KMS-11 (cell line): ENCODE data around the gene GHDC.

Source experiments
- H2AFZ ChIP-seq: fragments of 200-600 bp; sonication (generic); 2 replicates; pipeline ENCODE4 v1.6.1; 2016; ENCODE audit warnings: antibody characterized with exemption, mixed run types, low read depth
- H3K27ac ChIP-seq: fragments of 200-600 bp; sonication (generic); 2 replicates; pipeline ENCODE4 v1.6.1; 2016; ENCODE audit warnings: mild to moderate bottlenecking, mixed run types
- H3K27me3 ChIP-seq: fragments of 200-600 bp; sonication (generic); 2 replicates; pipeline ENCODE4 v1.6.1; 2017; ENCODE audit warnings: mild to moderate bottlenecking, low read depth, mixed run types, moderate library complexity; ENCODE audit not compliant: insufficient read depth
- H3K36me3 ChIP-seq: fragments of 200-600 bp; sonication (generic); 2 replicates; pipeline ENCODE4 v1.6.1; 2017; ENCODE audit warnings: mild to moderate bottlenecking, mixed run types; ENCODE audit not compliant: insufficient read depth
- H3K4me1 ChIP-seq: fragments of 200-600 bp; sonication (generic); 2 replicates; pipeline ENCODE4 v1.6.1; 2016; ENCODE audit warnings: mild to moderate bottlenecking, low read depth, mixed run types; ENCODE audit not compliant: poor library complexity, severe bottlenecking
- H3K4me2 ChIP-seq: fragments of 200-600 bp; sonication (generic); 2 replicates; pipeline ENCODE4 v1.7.0; 2016; ENCODE audit warnings: mild to moderate bottlenecking, mixed run types
- H3K4me3 ChIP-seq: fragments of 200-600 bp; sonication (generic); IDR thresholded peaks from 2 replicates; pipeline ENCODE4 v1.6.1; 2017; ENCODE audit warnings: low read depth, low read length, mixed read lengths; ENCODE audit not compliant: insufficient read depth
- H3K79me2 ChIP-seq: fragments of 200-600 bp; sonication (generic); 2 replicates; pipeline ENCODE4 v1.6.1; 2016; ENCODE audit warnings: low read depth, mixed run types; ENCODE audit not compliant: insufficient read depth
- H3K9ac ChIP-seq: fragments of 200-600 bp; sonication (generic); 2 replicates; pipeline ENCODE4 v1.6.1; 2016; ENCODE audit warnings: mild to moderate bottlenecking, mixed run types
- H4K20me1 ChIP-seq: fragments of 200-600 bp; sonication (generic); 2 replicates; pipeline ENCODE4 v1.6.1; 2016; ENCODE audit warnings: mild to moderate bottlenecking, mixed run types; ENCODE audit not compliant: insufficient read depth
- TF ChIP-seq, protein P1 (sequence below): fragments of 200-600 bp; sonication (generic); conservative IDR thresholded peaks from 2 replicates; pipeline ENCODE4 v1.6.1; 2017; ENCODE audit warnings: low read depth, mild to moderate bottlenecking, antibody characterized with exemption, low read length, moderate library complexity, mixed read lengths

The GHDC gene

DNA sequence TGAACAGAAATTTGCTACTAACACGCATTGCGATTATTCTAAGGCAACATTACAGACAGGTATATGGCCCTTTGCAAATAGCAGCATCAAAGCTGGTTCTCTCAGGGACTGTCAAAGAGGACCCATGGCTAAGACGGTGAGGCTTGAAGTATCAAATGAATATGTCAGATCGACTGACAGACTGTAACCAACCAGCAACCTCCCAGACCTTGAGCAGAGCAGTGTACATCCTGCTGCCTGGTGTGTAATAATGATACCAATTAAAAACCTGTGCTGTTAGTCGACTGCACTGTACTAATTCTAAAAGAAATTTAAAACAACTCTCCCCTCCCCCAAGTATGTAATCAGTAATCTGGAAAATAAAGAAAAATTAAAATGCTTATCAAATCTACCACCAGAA, 35.9 kb upstream of the GHDC start:
- Histone ChIP-seq H3K9ac (no peak overlapping the region), H3K79me2 (no peaks in the 10 kb centered on the region), H3K36me3 (no peaks in the 10 kb centered on the region), H3K27me3 (no peaks in the 10 kb centered on the region), H4K20me1 (no peaks in the 10 kb centered on the region), H3K4me3 (no peak overlapping the region), H3K4me1 (no peaks in the 10 kb centered on the region), H3K27ac (no peak overlapping the region), H2AFZ (no peak overlapping the region), H3K4me2 (no peak overlapping the region)
- TF ChIP-seq, protein P1, sequence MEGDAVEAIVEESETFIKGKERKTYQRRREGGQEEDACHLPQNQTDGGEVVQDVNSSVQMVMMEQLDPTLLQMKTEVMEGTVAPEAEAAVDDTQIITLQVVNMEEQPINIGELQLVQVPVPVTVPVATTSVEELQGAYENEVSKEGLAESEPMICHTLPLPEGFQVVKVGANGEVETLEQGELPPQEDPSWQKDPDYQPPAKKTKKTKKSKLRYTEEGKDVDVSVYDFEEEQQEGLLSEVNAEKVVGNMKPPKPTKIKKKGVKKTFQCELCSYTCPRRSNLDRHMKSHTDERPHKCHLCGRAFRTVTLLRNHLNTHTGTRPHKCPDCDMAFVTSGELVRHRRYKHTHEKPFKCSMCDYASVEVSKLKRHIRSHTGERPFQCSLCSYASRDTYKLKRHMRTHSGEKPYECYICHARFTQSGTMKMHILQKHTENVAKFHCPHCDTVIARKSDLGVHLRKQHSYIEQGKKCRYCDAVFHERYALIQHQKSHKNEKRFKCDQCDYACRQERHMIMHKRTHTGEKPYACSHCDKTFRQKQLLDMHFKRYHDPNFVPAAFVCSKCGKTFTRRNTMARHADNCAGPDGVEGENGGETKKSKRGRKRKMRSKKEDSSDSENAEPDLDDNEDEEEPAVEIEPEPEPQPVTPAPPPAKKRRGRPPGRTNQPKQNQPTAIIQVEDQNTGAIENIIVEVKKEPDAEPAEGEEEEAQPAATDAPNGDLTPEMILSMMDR: no peak

DNA sequence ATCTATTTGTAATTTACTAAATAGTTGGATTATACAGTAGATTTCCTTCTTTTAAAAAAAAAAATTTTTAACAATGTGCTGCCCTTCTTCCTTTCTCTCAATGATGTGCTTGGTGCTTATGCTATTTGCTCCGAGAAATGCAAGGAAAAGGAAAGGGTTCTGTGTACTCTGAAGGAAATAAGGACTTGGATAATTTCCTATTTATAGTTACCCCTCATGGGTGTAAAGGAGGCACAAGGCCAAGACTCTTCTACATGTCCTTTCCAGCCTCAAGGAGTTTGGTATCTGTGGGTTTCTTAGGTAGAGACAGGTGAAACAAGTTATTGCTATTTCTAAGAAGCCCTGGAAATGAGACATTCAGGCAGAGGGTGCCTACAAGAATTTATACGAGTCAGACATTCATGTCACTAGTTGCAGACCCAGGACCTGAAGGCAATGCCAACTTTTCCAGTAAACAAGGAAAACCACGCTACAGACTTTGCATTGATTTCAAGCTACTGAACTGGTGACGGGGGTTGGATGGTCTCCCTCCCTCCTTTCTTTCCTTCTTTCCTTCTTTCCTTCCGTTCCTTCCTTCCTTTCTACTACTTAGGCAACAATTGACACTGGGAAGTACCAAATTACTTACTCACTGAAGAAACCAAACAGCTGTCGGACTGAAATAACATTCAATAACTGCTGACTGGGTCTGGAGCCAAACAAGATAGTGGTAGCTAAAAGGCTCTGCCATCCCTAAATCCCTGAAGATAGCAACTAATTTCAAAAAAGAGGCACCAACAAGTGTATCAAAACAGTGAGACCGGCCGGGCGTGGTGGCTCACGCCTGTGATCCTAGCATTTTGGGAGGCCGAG, 33.8 kb upstream of the GHDC start:
- Histone ChIP-seq H3K36me3 (no peaks in the 10 kb centered on the region), H4K20me1 (no peaks in the 10 kb centered on the region), H3K27me3 (no peaks in the 10 kb centered on the region), H3K79me2 (no peaks in the 10 kb centered on the region), H2AFZ (no peak overlapping the region), H3K4me2 (no peak overlapping the region), H3K9ac (no peak overlapping the region), H3K27ac (no peak overlapping the region), H3K4me3 (no peak overlapping the region), H3K4me1 (no peaks in the 10 kb centered on the region)
- TF ChIP-seq, protein P1: no peak

DNA sequence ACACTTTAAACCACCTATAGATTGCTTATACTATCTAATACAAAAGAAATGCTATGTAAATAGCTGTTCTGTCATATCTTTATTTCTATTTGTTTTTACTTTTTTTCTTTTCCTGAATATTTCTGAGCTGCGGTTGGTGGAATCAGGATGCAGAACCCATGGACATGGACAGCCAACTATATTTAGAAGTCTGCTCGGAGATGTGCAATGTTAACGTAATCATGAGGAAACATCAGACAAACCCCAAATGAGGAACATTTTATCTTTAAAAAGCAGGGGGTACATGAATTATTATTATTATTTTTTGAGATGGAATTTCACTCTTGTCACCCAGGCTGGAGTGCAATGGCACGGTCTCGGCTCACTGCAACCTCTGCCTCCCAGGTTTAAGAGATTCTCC, 31.4 kb upstream of the GHDC start:
- Histone ChIP-seq H3K27ac (no peak overlapping the region), H4K20me1 (no peaks in the 10 kb centered on the region), H2AFZ (no peak overlapping the region), H3K4me1 (no peaks in the 10 kb centered on the region), H3K4me2 (no peak overlapping the region), H3K36me3 (no peaks in the 10 kb centered on the region), H3K79me2 (no peaks in the 10 kb centered on the region), H3K4me3 (no peak overlapping the region), H3K9ac (no peak overlapping the region), H3K27me3 (no peaks in the 10 kb centered on the region)
- TF ChIP-seq, protein P1: no peak

DNA sequence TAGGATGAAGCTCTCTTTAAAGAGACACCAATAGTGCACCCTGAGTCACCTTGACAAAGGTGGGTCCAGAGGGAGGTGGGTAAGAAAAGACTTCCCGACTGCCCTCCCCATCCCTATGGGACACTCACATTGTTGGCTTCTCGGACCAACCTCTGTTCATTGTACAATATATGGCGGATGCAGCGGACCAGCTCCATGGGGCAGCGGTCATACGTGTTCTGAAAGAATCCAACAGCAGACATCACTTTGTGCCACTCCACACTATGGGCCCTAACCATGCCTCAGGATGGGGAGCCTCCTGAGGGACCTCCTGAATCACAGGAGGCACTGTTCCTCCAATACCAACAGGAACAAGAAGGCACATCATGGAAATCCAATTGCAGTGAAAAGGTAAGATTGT, 30.4 kb upstream of the GHDC start:
- H2AFZ ChIP-seq: no peak overlapping the region
- TF ChIP-seq, protein P1: no peak
- no peak overlapping the region for H3K4me2 ChIP-seq
- no peak overlapping the region for H3K27ac ChIP-seq
- no peaks in the 10 kb centered on the region for H3K4me1 ChIP-seq
- H3K79me2 ChIP-seq: no peaks in the 10 kb centered on the region
- H3K27me3 ChIP-seq: no peaks in the 10 kb centered on the region
- H3K36me3 ChIP-seq: no peaks in the 10 kb centered on the region
- H4K20me1 ChIP-seq: no peaks in the 10 kb centered on the region
- no peak overlapping the region for H3K4me3 ChIP-seq
- no peak overlapping the region for H3K9ac ChIP-seq
